Stimulated activated CD8-positive, alpha-beta memory T cell treated with anti-CD3 and anti-CD28 coated beads, Interleukin-12 subunit alpha, Interleukin-12 subunit beta, amount 100 ng/mL, for 1 hour (primary cell): ENCODE measurements around the gene VPS16.
"Not testable (repeated sequence)": the region's sequence is repeated elsewhere in the genome, so short reads cannot be mapped to it uniquely, and the experiment has no call there.

Experiments
- DNase-seq: peaks from one replicate; pipeline ENCODE4 v3.0.0-alpha.2; 2020; ENCODE audit warnings: low read depth

Gene VPS16

GRCh38 chr20:2807019-2807418, 33.5 kb upstream of the VPS16 start:
- DNase-seq, result no peak

DNA sequence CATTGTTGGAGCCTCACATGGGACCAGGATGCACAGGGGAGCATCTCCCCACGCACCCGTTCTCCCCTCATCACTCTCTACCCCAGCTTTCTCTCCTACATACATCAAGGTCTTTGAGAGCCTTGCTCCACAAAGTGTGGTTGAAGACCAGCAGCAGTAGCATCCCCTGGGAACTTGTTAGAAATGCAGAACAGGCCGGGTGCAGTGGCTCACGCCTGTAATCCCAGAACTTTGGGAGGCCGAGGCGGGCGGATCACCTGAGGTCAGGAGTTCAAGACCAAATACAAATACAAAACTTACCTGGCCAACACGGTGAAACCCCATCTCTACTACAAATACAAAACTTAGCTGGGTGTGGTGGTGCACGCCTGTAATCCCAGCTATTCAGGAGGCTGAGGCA, 32.6 kb upstream of the VPS16 start:
- DNase-seq, result not testable (repeated sequence)

DNA sequence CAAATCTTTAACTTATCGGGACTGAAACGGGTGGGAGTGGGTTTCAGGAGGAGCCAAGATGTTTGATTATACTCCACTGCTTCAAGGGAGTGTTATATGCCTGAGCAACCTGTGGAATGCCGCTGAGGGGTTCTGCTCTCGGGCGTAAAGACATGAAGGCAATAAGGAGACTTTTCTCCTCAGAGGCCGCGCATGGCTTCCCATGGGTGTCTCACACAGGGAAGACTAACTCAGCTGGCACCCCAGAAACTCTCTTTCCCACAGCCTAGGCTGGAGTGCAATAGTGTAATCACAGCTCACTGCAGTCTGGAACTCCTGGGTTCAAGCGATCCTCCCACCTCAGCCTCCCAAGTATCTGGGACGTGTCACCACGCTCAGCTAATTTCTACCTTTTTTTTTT, 30.9 kb upstream of the VPS16 start:
- DNase-seq, result no peak

- DNase-seq, result no peak
These were observed 28.4 kb upstream of the VPS16 start for GRCh38 chr20:2812189-2812588.

- DNase-seq, result no peak
These were observed 26.5 kb upstream of the VPS16 start for GRCh38 chr20:2814076-2814475.

DNA sequence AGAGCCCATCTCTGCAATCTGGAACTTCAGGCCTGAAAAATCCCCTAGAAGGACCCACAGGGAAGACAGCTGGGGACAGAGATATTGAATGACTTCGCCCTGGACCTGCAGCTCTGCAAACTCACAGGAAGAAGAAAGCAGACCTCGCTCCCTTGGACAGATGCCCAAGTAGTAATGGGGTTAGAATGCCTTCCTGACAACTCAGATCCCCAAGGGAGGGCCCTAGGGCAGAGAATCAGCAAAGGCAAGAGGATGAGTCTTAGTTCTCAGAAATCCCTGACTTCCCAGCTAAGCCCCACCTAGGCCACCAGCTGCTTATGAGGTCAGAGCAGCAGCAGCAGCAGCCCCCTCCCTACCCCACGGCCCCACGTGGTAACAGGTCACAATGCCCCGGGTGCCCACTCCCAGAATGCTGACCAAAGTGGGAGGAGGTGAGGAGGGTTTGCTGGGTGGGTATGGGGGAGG, 25.9 kb upstream of the VPS16 start, which contains the start of gene C20orf141:
Gene C20orf141, plus strand, starts transcription at position 401 of the 465 bp plus-strand sequence. CDS start 198 bp downstream, outside the sequence.
- DNase-seq, result no peak

- DNase-seq, result no peak
These were observed 25.2 kb upstream of the VPS16 start for GRCh38 chr20:2815242-2815900.

DNA sequence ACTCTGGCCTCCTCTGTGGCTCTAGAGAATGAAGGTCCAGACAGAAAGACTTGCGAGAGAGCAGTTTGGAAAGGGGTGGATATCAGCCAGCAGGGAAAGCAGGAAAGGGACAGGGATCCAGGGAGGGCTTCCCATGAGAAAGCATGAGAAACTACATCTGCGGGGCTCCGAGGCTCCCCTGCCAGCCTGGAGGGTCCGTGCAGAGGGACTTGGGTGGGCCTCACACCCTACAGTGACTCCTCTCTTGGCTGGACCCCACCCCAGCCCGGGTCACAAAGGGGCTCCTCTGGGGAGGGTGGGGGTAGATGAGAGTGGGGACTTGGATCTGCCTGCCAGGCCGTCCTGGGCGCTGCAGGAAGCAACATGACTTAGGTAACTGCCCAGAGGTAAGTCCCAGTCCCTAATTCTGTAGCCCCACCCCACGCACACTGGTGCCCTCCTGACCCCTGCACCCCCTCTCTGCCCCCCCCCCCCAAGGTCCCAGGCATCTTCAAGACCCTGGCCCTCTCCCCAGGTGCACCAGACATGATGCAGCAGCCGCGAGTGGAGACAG, 24.4 kb upstream of the VPS16 start, which contains the start of gene TMEM239:
Gene TMEM239, plus strand, starts transcription at position 335 of the 553 bp plus-strand sequence. Its CDS starts 191 bp downstream, at position 526.
- DNase-seq, result no peak

DNA sequence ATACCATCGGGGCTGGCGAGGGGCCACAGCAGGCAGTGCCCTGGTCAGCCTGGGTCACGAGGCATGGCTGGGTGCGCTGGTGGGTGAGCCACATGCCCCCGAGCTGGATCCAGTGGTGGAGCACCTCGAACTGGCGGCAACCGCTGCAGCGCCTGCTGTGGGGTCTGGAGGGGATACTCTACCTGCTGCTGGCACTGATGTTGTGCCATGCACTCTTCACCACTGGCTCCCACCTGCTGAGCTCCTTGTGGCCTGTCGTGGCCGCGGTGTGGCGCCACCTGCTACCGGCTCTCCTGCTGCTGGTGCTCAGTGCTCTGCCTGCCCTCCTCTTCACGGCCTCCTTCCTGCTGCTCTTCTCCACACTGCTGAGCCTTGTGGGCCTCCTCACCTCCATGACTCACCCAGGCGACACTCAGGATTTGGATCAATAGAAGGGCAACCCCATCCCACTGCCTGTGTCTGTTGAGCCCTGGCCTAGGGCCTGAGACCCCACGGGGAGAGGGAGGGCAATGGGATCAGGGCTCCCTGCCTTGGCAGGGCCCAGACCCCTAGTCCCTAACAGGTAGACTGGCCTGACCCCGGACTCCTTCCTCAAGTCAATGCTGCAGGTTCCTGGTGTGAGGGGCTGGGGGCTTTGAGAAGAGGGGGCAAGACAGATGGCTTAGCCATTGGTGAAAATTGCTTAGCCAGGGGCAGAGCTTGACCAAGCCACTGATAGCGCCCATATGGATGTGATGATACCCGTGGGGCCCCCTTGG, 23.8 kb upstream of the VPS16 start:
- no peak for DNase-seq

DNA sequence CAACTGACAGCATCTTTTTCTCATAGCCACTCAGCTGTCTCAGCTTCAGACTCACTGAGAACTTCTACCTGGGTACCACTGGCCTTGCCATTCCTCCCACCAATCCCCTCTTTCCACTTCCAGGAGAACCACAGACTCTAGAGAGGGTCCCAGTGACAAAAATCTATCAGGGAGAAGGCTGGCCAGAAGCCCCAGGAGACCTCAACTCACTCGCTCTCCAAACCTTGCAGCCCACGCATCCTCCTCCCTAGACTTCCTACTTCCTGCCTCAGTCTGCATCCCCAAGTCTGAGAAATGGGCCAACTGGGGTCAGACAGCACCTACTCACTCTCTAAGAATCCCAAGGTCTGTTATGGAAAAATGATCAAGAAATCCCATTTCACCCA, 23.2 kb upstream of the VPS16 start:
- DNase-seq, result no peak

- DNase-seq, result no peak
These were observed 22.5 kb upstream of the VPS16 start for GRCh38 chr20:2817891-2818595.

GRCh38 chr20:2820084-2820895, 20.3 kb upstream of the VPS16 start:
- DNase-seq, result no peak

- DNase-seq, result no peak
These were observed 19.4 kb upstream of the VPS16 start for GRCh38 chr20:2820896-2821869.

DNA sequence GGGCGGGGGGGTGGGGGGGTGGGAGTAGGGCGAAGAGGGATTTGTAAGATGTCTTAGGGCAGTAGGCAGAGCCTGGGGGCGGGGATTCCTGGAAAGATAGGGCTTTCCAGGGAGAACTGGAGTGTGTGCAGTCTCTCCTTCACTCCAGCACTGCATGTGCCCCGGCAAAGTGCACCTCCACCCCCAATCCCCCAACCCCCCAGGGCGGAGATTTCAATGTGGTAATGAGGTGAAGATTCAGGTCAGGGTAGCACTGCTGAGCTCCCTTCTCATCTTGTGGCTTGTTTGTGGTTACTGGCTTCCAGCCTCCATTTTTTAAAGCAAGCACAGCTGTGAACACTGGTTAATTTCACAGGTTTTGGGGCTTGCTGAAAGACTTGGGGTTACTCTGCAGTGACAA, 18.5 kb upstream of the VPS16 start:
- no peak for DNase-seq

DNA sequence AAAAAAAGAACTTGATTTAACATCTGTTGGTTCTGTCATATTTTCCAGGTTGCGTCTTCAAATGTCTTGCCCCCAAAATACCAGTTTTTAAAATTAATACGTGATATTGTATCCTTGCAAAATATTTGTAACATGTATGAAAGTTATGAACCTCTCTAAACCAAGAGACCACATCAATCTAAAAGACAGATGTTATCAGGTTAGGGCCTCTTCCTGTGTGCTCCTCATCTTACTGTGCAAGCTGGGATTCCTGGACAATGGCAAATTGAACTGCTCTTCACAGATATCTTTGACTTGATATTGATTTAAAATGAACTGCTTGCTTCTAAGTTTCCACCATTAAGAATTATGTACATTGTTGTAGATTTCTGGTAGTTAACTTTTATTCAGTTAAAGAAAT, 14.8 kb upstream of the VPS16 start:
- no peak for DNase-seq

DNA sequence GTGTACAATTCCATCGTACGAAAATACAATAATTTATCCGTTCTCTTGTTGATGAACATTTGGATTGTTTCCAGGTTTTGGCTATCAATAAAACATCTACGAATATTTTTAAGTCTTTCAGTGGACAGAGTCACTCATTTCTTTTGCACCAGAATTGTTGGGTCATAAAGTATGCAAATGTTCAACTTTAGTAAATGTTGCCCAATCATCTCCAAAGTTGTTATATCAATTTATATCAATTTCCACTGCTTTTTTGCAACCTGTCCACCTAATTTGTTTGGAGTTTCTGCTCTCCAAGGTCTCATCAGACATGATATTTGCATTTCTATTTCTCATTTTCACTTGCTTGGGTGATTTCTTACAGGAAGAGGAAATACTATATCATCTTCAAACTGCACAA, 13.9 kb upstream of the VPS16 start:
- DNase-seq, result no peak

- DNase-seq, result no peak
These were observed 11.2 kb upstream of the VPS16 start for GRCh38 chr20:2829376-2829775.

DNA sequence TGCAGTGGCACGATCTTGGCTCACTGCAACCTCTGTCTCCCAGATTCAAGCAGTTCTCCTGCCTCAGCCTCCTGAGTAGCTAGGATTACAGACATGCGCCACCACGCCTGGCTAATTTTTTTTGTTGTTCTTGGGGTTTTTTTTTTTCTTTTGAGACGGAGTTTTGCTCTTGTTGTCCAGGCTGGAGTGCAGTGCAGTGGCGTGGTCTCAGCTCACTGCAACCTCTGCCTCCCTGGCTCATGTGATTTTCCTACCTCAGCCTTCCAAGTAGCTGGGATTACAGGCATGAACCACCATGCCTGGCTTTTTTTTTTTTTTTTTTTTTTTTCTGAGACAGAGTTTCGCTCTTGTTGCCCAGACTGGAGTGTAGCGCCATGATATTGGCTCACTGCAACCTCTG, 9.3 kb upstream of the VPS16 start:
- not testable (repeated sequence) for DNase-seq

GRCh38 chr20:2833761-2834160, 6.8 kb upstream of the VPS16 start:
- no peak for DNase-seq

DNA sequence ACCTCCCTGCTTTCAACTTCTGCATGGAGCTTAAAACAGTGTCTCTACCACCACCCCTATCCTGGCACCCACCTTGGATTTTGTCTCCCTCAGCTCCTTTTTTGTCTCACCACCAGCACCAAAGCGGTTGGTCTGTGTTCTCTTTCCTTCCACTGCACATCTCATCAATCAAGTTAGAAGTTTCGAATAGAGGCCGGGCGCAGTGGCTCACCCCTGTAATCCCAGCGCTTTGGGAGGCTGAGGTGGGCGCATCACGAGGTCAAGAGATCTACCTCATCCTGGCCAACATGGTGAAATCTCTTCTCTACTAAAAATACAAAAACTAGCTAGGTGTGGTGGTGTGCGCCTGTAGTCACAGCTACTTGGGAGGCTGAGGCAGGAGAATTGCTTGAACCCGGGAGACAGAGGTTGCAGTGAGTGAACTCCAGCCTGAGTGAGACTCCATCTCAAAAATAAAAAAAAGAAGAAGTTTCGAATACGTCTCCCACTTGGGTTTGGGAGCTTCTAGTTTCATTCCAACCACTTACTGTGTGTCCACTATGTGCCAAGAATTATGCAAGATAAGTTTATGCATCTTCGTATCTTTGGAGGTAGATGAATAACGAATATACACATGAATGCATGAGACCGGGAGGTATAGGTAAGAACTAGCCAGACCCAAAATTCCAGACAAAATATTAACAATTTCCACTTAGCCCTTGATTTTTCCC, 6.0 kb upstream of the VPS16 start:
- no peak for DNase-seq
